NT2/D1 (cell line): ENCODE data around the gene HEBP1.

ENCODE experiments used
- SUZ12 ChIP-seq: IDR thresholded peaks from 2 replicates; pipeline ENCODE4 v1.6.1; 2011; ENCODE audit not compliant: insufficient read length, insufficient read depth; ENCODE audit errors: extremely low read depth
- YY1 ChIP-seq: IDR thresholded peaks from 2 replicates; pipeline ENCODE4 v1.6.1; 2011; ENCODE audit not compliant: insufficient read length, insufficient read depth
- ZNF274 ChIP-seq: IDR thresholded peaks from 2 replicates; pipeline ENCODE4 v1.6.1; 2011; ENCODE audit warnings: mild to moderate bottlenecking, low read depth, low read length

DNA sequence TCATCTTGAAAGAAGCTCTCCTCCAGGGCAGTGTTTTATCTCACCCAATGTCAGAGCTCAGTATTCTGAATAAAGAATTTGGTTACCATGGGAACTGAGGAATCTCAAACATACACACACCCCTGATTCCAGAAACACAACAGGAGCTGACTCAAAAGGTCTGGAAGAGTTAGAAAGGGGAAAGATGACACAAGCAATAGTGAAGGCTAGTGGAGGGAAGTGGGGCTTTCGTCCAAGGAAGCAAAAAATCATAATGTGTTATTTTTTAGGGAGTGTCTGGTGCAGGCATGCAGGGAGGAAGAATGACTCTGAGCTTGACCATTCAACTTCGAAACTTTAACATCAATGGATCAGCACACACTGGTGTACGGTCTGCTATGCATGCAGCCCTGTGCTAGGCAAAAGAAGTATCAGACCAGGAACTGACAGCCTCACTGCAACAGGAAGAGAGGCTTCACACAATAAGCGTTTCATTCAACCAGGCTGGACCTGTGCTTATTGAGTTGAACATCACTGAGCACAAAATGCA is 20.3 kb downstream of the HEBP1 start:
- TF ChIP-seq ZNF274 (no peak), YY1 (no peak), SUZ12 (no peak)
